HG02759 (cell line): ENCODE data around the gene RALGPS1.

Source experiments
- ATAC-seq: cut with Tn5 transposase; IDR thresholded peaks from one replicate; pipeline ENCODE4 v1.9.1; 2021; ENCODE audit warnings: mild to moderate bottlenecking, moderate library complexity; ENCODE audit not compliant: unreplicated experiment

Gene RALGPS1

DNA sequence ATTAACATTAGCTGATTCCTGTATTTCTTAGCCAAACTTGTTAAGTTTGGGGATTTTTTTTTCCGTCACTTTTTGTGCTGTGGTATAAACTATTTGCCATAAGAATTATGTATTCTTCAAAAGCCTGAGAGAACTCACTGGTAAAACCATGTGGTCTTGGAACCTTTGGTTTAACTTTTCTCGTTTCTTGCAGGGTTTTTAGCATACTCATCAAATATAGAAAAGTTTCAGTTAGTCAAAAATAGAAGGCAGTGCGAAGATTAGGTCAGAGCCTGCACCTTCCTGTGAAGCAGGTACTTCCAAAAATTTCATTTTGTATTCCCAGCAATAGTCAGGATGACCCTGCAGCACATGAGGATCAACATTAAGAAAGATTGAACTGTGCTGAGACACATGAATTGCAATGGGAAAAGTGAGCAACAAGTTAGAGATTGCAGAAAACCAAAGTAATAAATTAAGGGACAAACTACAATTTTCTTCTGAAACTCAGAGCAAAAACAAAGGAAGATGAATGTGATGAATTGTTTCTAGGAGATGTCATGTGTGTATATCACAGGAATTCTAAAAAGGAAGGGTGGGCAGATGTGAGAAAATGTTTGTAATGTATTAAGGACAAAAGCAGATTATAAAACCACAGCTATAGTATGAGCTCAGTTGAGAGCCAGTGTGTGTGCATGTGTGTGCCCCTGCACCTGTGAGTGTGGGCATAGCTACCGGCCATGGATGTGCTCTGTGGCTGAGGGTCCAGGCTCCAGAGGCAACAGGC lies 105.6 kb downstream of the RALGPS1 start:
- ATAC-seq: no peak

GRCh38 chr9:127020802-127021078 lies 106.2 kb downstream of the RALGPS1 start:
- ATAC-seq: no peak

- ATAC-seq: no peak
These were observed 107.2 kb downstream of the RALGPS1 start for GRCh38 chr9:127021664-127022363.

DNA sequence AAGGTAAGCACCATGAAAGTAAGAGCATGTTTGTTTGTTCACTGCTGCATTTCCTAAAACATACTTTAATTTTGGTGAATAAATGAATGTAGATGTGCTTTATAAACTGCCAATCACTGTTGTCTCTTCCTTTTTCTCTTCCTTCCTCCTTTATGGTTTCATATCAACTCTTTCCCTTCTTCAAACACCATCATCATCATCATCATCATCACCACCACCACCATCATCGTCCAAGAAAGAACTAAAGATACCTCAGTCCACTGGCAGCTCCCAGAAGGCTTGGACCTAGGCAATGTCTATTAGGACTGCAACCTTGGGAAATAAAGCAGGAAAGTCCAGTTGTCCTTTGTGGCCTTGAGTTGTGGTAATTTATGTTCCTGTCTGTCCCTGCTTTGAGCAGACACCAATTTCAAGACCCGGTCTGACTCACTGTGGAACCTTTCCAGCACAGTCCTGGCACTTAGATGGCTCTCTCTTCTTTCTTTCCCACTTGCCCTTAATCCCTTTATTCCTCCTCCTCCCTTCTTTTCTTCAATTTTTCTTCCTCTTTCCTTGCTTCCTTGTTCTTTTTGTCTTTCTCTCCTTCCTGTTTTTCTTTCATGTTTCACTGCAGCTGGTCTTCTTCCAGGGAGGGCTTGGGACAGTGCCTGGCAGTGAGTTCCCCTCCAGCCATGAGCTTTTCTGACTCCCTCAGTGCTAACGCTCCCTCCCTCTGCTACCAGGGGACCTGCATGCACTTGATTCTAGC lies 108.5 kb downstream of the RALGPS1 start:
- ATAC-seq: no peak

DNA sequence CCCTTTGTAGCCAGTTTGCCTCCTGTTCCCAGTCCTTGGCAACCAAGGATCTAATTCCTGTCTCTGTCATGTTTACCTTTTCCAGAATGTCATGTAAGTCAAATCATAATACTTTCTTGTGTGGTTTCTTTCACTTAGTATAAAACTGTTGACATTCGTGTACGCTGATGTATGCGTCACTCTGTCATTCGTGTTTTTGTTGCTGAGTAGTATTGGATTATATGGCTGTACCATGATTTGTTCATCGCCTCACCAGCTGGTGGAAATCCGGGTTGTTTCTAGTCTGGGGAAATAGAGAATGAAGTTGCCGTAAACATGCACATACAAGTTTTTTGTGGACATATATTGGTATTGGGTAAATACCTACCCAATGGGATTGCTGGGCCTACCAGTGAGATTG lies 110.5 kb downstream of the RALGPS1 start:
- ATAC-seq: no peak

- ATAC-seq: no peak
These were observed 113.1 kb downstream of the RALGPS1 start for GRCh38 chr9:127027694-127028093.

GRCh38 chr9:127029548-127029947 lies 115.0 kb downstream of the RALGPS1 start:
- ATAC-seq: no peak

- no peak for ATAC-seq
These were observed 116.5 kb downstream of the RALGPS1 start for GRCh38 chr9:127030814-127031740.

- no peak for ATAC-seq
These were observed 117.7 kb downstream of the RALGPS1 start for GRCh38 chr9:127032256-127032655.

GRCh38 chr9:127033061-127033460 lies 118.5 kb downstream of the RALGPS1 start:
- ATAC-seq: no peak

DNA sequence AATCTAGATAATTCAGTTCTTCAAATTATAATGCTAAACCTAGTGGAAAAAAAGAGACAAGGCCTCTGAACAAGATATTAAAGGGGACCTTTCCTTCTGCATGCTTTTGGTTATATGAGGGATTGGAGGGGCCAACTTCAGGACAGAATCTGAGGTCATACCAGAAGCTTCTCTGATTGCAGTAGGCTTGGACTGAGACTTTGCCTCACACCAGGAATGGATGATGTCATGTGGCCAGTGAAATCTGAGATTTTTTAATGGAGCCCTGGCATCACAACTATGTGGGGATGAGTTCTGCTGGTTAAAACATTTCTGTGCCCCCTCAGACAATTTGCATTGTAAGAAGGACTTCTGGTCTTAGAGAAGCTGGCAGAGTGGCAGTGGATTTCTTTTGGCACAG lies 119.2 kb downstream of the RALGPS1 start:
- no peak for ATAC-seq

- no peak for ATAC-seq
These were observed 120.1 kb downstream of the RALGPS1 start for GRCh38 chr9:127034691-127035090.

DNA sequence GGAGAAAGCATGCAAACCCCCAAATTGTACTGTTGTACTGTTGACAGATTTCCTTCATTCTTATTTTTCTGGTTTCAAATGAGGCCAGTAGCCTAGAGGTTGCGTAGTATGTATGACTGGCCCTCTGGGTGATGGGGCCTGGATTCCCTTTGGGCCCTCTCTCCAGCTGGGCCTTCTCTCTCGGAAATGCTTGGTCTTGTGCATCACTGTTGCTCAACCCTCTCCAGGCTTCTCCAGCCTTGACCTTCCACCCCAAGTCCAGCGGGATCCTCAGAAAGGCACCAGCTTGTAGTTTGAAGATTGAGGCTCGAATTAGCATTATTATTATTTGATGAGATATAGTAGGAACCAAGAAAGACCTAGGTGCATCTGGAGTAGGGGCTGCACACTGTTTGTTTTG lies 120.8 kb downstream of the RALGPS1 start:
- no peak for ATAC-seq

GRCh38 chr9:127035948-127036347 lies 121.4 kb downstream of the RALGPS1 start:
- ATAC-seq: no peak

DNA sequence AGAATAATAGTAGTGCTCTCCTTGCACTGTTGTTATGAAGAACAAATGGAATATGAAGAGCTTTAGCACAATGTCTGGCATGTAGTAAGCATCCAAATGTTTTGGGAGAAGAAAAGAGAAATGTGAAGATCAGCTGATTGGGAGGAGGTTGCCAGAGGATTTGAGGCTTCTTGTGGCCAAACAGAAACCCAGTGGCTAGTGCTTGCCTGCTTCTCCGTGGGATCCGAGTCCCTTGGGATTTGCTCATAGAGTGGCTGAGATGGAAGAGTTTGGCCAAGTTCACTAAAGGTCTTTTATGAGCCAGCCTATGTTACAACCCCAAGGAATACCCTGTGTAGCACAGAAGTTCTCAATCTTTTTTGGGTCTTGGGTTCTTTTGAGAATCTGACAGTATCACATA lies 121.9 kb downstream of the RALGPS1 start:
- no peak for ATAC-seq

GRCh38 chr9:127038531-127038930 lies 123.9 kb downstream of the RALGPS1 start:
- no peak for ATAC-seq

DNA sequence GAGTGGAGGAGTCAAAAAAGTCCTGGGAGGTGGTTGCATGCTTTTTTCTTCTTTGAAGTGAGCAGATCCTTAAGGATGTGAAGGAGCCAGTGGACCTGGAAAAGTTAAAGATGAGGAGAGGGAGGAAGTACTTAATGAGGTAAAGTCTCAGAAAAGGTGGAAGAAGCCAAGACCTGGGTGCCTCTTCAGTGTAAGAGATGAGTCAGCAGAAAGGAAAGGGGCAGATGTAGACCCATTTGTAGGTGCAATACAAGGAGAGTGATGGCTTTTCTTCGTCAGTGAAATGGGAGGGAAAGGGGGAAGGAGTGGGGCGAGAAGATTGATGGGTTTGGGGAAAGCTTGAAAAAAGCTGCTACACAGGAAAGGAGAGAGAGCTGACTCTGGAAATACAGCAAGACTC lies 124.9 kb downstream of the RALGPS1 start:
- no peak for ATAC-seq

DNA sequence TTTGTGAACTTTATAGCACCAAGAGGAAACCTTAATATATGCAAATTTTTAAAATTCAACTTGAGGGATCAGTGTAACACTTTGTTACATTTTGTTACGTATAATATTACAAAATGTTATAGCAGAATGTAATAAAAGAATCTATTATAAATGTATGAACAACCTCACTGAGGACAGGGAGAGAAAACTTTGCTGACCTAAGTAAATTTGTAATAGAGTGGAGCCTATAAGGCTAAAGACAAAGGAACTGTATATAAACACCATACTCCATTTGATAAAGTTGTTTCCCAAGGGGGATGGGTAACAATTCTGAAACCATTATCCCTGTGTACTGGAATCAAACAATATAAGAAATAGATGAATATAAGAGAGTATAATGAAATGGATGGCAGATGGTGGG lies 130.6 kb downstream of the RALGPS1 start:
- no peak for ATAC-seq

DNA sequence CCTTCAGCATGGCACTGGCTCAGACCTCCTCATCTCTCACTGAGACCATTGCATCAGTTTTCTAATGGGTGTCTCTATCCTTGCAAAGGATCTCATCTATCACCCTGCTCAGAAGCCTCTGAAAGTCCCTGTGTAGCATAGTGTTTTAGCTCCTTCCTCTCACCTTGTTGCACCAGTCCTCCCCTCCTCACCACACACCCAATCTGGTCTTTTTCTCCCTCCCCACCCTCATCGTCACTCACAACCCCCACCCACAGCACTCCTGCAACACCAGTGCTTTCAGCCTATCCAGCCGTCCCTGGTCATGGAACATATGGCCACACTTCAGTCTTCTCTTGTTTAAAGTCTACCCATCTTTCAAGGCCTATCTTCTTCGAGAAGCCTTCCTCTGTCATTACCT lies 133.4 kb downstream of the RALGPS1 start:
- ATAC-seq: no peak

GRCh38 chr9:127049044-127049443 lies 134.5 kb downstream of the RALGPS1 start:
- no peak for ATAC-seq

DNA sequence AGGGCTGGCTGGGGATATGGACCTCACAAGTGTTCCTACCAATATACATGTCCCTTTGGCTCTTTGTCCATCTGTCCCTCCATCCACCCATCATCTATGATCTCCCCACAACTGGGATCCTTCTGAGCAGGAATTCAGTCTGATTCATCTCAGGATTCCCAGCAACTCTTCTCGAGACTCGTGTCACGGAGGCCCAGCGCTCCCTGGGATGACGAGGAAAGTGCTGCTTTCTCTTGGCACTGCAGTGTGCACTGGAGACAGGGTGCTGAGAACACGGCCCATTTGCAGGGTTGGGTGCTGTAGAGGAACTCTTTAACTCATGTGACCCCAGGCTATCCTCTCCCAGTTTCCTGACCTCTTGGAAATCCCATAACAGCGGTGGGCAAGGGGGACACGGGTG lies 135.0 kb downstream of the RALGPS1 start:
- ATAC-seq: no peak
